ENCODE data around the gene ZBTB7B.

GRCh38 chr1:155060736-155061135 lies 58.1 kb downstream of the ZBTB7B start:
- no peak for TF ChIP-seq REST (IDR thresholded peaks at IDR 0.05; ENCODE audit: insufficient read depth in 1 of 2, low read depth in 2 of 2, low read length in 2 of 2)
- no peak for TF ChIP-seq POLR2AphosphoS5 (IDR thresholded peaks at IDR 0.05; ENCODE audit: low read depth, low read length)
